Spleen (tissue), 11 donors: Measurements from ENCODE around the gene ABCF1. TPM values are rescaled to one million over a fixed set of nuclear protein-coding genes. Genes with fewer than 3 reads are reported as not detected.

Experiments
- DNase-seq: peaks from one replicate; pipeline ENCODE4 v3.0.0-alpha.2; 2020
- H3K27ac ChIP-seq, 8 donors: fragments of 200-600 bp; sonication (generic) in 7 of 8; 1 replicate in 4 of 8; 2 replicates in 4 of 8; pipeline versions ENCODE4 v1.5.0 to v1.8.0; 2016 to 2021; ENCODE audit warnings: inconsistent platforms in 4 of 8, mild to moderate bottlenecking in 4 of 8, moderate library complexity in 1 of 8
- H3K27me3 ChIP-seq, 7 donors: fragments of 200-600 bp; sonication (generic) in 6 of 7; replicated peaks in 1 of 7; 1 replicate in 4 of 7; 2 replicates in 3 of 7; pipeline versions ENCODE4 v1.5.0 to v1.8.0; 2016 to 2021; ENCODE audit warnings: inconsistent platforms in 3 of 7, mild to moderate bottlenecking in 1 of 7
- H3K36me3 ChIP-seq, 6 donors: fragments of 200-600 bp; sonication (generic) in 5 of 6; 1 replicate in 4 of 6; 2 replicates in 2 of 6; pipeline versions ENCODE4 v1.5.0 to v1.8.0; 2016 to 2021; ENCODE audit warnings: inconsistent platforms in 2 of 6
- H3K4me1 ChIP-seq, 6 donors: fragments of 200-600 bp; sonication (generic) in 5 of 6; 1 replicate in 3 of 6; 2 replicates in 3 of 6; pipeline versions ENCODE4 v1.5.0 to v1.8.0; 2016 to 2021; ENCODE audit warnings: inconsistent platforms in 3 of 6
- H3K4me3 ChIP-seq, 8 donors: fragments of 200-600 bp; sonication (generic) in 7 of 8; 1 replicate in 4 of 8; 2 replicates in 4 of 8; pipeline versions ENCODE4 v1.5.0 to v1.8.0; 2016 to 2021; ENCODE audit warnings: inconsistent platforms in 4 of 8, mild to moderate bottlenecking in 4 of 8, moderate library complexity in 2 of 8
- H3K9me3 ChIP-seq, 8 donors: fragments of 200-600 bp; sonication (generic) in 7 of 8; 1 replicate in 4 of 8; 2 replicates in 4 of 8; pipeline versions ENCODE4 v1.5.0 to v1.8.0; 2016 to 2021; ENCODE audit warnings: inconsistent platforms in 4 of 8
- CTCF ChIP-seq, 11 experiments: fragments of 200-600 bp in 7 of 11; fragments of 450-650 bp in 4 of 11; sonication (generic) in 4 of 11; IDR thresholded peaks in 8 of 11; conservative IDR thresholded peaks in 3 of 11; 1 replicate in 7 of 11; 2 replicates in 4 of 11; pipeline versions ENCODE4 v1.4.0 to v1.8.0; 2016 to 2021; ENCODE audit warnings: antibody characterized with exemption in 11 of 11, inconsistent platforms in 4 of 11, mild to moderate bottlenecking in 1 of 11
- POLR2A ChIP-seq, 3 donors: fragments of 450-650 bp; IDR thresholded peaks; one replicate each; pipeline ENCODE4 v1.5.1; 2017; ENCODE audit warnings: antibody characterized with exemption in 3 of 3, mild to moderate bottlenecking in 1 of 3
- POLR2AphosphoS5 ChIP-seq, 3 donors: sonication (generic); formaldehyde crosslinking; IDR thresholded peaks; one replicate each; pipeline ENCODE4 v1.5.1; 2017; ENCODE audit warnings: antibody characterized with exemption in 3 of 3
- WGBS, 5 donors: extraction: QIAGEN DNeasy Blood & Tissue Kit in 3 of 5; methylation state at CpG; one replicate each; pipeline versions ENCODE4 v1.1.5 to v1.1.7; 2013 to 2018; 5-methylcytosine and 5-hydroxymethylcytosine counted together
- intact Hi-C: fragments of 100-400 bp; cut with DNase I; formaldehyde crosslinking; loops from one replicate; pipeline ENCODE4 v1.15.0; 2023; ENCODE audit warnings: low total_unique reads
- polyA plus RNA-seq, 3 donors: library from polyadenylated mRNA; stranded (reverse); fragments of 200-250 nt; gene quantifications; one replicate each; pipeline ENCODE4 v1.2.1, GENCODE V29; 2013
- total RNA-seq, 7 donors: library from RNA; depleted of rRNA in 3 of 7; stranded (reverse); fragments of >200 nt in 3 of 7; fragmentation: NEBNext Ultra II Directional in 4 of 7; extraction: Animal tissue kit (Norgen Biotek cat#: 25700) in 4 of 7; gene quantifications; one replicate each; pipeline versions ENCODE4 v1.1.0 to v1.2.1, GENCODE V29; 2016 to 2021
- donor health status: healthy with polysubstance abuse.
- donor health status: DM: no; HTN: no; CAD: no; lungs with moderate emphysema.
- donor health status: DM: no; HTN: no; CAD: no.
- donor health status: Bipolar disorder and iron deficiency.
- donor health status: healthy.
- donor health status: DM: no; HTN: no; CAD: no.
- donor health status: DM: yes; HTN: yes; CAD: no.

Gene ABCF1
- total and polyA plus RNA-seq, 10 donors = 12.8 to 53.5 (median 33.2) TPM

GRCh38 chr6:30603961-30604360, 32.7 kb downstream of the ABCF1 start:
- intact Hi-C loops = no loop called here

GRCh38 chr6:30610065-30610464, 38.8 kb downstream of the ABCF1 start:
- H3K9me3 ChIP-seq = no peaks in the 10 kb centered on the region
- H3K36me3 ChIP-seq = peaks cover 4 to 67% (median 46%) of the 10 kb centered on the region in 6 donors
- no peak overlapping the region for H3K4me3 ChIP-seq
- peaks cover 25 to 90% (median 58%) of the 10 kb centered on the region in 6 donors for H3K4me1 ChIP-seq
- no peaks in the 10 kb centered on the region for H3K27me3 ChIP-seq
- no peak for TF ChIP-seq CTCF (IDR thresholded peaks at IDR 0.05 in 8 of 11, conservative IDR thresholded peaks at IDR 0.05 in 3 of 11)
- TF ChIP-seq POLR2AphosphoS5 (IDR thresholded peaks at IDR 0.05) = peak in 1 of 3 donors; percentile 49
- no peak for TF ChIP-seq POLR2A (IDR thresholded peaks at IDR 0.05)
- intact Hi-C loops = loop anchor here (10.0 kb wide), 1 partner anchor 115 kb away; the partner anchor contains the start of gene TUBB
- DNase-seq = no peak
- H3K27ac ChIP-seq = peak overlapping the region in 3 of 8 donors; percentile 25 to 98 (median 58)
- 69 to 92% (median 78%) methylated on average over 4 of the region's 4 CpGs for WGBS, 5 donors

More at GRCh38 chr6:30603961-30604360, 32.7 kb downstream of the ABCF1 start:
- Histone ChIP-seq H3K9me3 (no peaks in the 10 kb centered on the region), H3K27ac (no peak overlapping the region), H3K4me1 (peaks cover 0 to 72% (median 11%) of the 10 kb centered on the region in 6 donors), H3K27me3 (no peaks in the 10 kb centered on the region), H3K4me3 (no peak overlapping the region), H3K36me3 (peaks cover 23 to 96% (median 87%) of the 10 kb centered on the region in 6 donors)
- TF ChIP-seq POLR2AphosphoS5 (IDR thresholded peaks at IDR 0.05) (peak in 1 of 3 donors; percentile 13), POLR2A (IDR thresholded peaks at IDR 0.05) (no peak)
- WGBS, 5 donors = 93 to 96% (median 95%) methylated on average over 13 of the region's 13 CpGs
- DNase-seq = no peak

GRCh38 chr6:30611150-30611855, 40.1 kb downstream of the ABCF1 start:
- intact Hi-C loops = loop anchor here (10.0 kb wide), 1 partner anchor 113 kb away; the partner anchor contains the start of gene TUBB
- no peak for TF ChIP-seq CTCF (IDR thresholded peaks at IDR 0.05 in 8 of 11, conservative IDR thresholded peaks at IDR 0.05 in 3 of 11)
- peak in 2 of 3 donors; percentile 49 to 51 for TF ChIP-seq POLR2AphosphoS5 (IDR thresholded peaks at IDR 0.05)
- no peak for TF ChIP-seq POLR2A (IDR thresholded peaks at IDR 0.05)
- Histone ChIP-seq H3K27ac (peak overlapping the region in 4 of 8 donors; percentile 2 to 98 (median 40)), H3K9me3 (no peaks in the 10 kb centered on the region), H3K4me3 (no peak overlapping the region), H3K36me3 (peaks cover 4 to 60% (median 36%) of the 10 kb centered on the region in 6 donors), H3K4me1 (peaks cover 25 to 85% (median 58%) of the 10 kb centered on the region in 6 donors), H3K27me3 (no peaks in the 10 kb centered on the region)
- 80 to 89% (median 85%) methylated on average over 9 of the region's 9 CpGs for WGBS, 5 donors
- DNase-seq = no peak

- Histone ChIP-seq H3K36me3 (peaks cover 2 to 60% (median 36%) of the 10 kb centered on the region in 6 donors), H3K4me1 (peaks cover 25 to 80% (median 58%) of the 10 kb centered on the region in 6 donors), H3K27me3 (no peaks in the 10 kb centered on the region), H3K4me3 (no peak overlapping the region), H3K27ac (peak overlapping the region in 3 of 8 donors; percentile 58 to 98 (median 96)), H3K9me3 (no peaks in the 10 kb centered on the region)
- no peak for DNase-seq
- WGBS, 5 donors = 81 to 91% (median 84%) methylated on average over 2 of the region's 2 CpGs
- intact Hi-C loops = loop anchor here (10.0 kb wide), 1 partner anchor 113 kb away; the partner anchor contains the start of gene TUBB
- TF ChIP-seq POLR2A (IDR thresholded peaks at IDR 0.05) = no peak
- TF ChIP-seq CTCF (IDR thresholded peaks at IDR 0.05 in 8 of 11, conservative IDR thresholded peaks at IDR 0.05 in 3 of 11) = no peak
- no peak for TF ChIP-seq POLR2AphosphoS5 (IDR thresholded peaks at IDR 0.05)
Observed at GRCh38 chr6:30611856-30612194, 40.6 kb downstream of the ABCF1 start.
